Naive B cell (primary cell): ENCODE data around the gene CRIP1. TPM values are rescaled to one million over a fixed set of nuclear protein-coding genes. Genes with fewer than 3 reads are reported as not detected.
A peak's percentile ranks its signal among the peaks of the same experiment; 100 is the strongest.

Experiments
- ATAC-seq, 2 donors: fragments of 150-1000 bp; cut with Tn5 transposase; 2 replicates each; pipeline ENCODE4 v1.10.0; 2021; ENCODE audit warnings: low read depth in 2 of 2, mild to moderate bottlenecking in 2 of 2, moderate library complexity in 2 of 2
- DNase-seq: peaks from one replicate; pipeline ENCODE4 v3.0.0; 2022
- H3K27ac Mint-ChIP-seq, 6 donors: one replicate each; pipeline ENCODE4 v1.8.0; 2020 to 2022; ENCODE audit warnings: mild to moderate bottlenecking in 6 of 6, mixed read lengths in 6 of 6, moderate library complexity in 5 of 6, inconsistent platforms in 2 of 6
- H3K27me3 Mint-ChIP-seq, 3 donors: one replicate each; pipeline ENCODE4 v1.8.0; 2021 to 2022; ENCODE audit warnings: mixed read lengths in 3 of 3, mild to moderate bottlenecking in 1 of 3
- H3K36me3 Mint-ChIP-seq, 2 donors: one replicate each; pipeline ENCODE4 v1.8.0; 2020 to 2022; ENCODE audit warnings: mixed read lengths in 2 of 2, inconsistent platforms in 1 of 2, mild to moderate bottlenecking in 1 of 2
- H3K4me1 Mint-ChIP-seq, 3 donors: one replicate each; pipeline ENCODE4 v1.8.0; 2020 to 2022; ENCODE audit warnings: mixed read lengths in 3 of 3, inconsistent platforms in 1 of 3, mild to moderate bottlenecking in 1 of 3, moderate library complexity in 1 of 3
- H3K4me3 Mint-ChIP-seq, 8 donors: one replicate each; pipeline ENCODE4 v1.8.0; 2020 to 2022; ENCODE audit warnings: mild to moderate bottlenecking in 8 of 8, mixed read lengths in 8 of 8, moderate library complexity in 8 of 8, inconsistent platforms in 2 of 8
- H3K9me3 Mint-ChIP-seq, 7 donors: one replicate each; pipeline ENCODE4 v1.8.0; 2020 to 2022; ENCODE audit warnings: mixed read lengths in 7 of 7, mild to moderate bottlenecking in 5 of 7, inconsistent platforms in 2 of 7, moderate library complexity in 1 of 7
- polyA plus RNA-seq, 6 donors: library from polyadenylated mRNA; unstranded; fragments of 300-500 nt; fragmentation: Illumina TruSeq; gene quantifications; one replicate each; pipeline ENCODE4 v1.2.3, GENCODE V29; 2021; ENCODE audit warnings: low read depth in 6 of 6

CRIP1 gene
- polyA plus RNA-seq, 6 donors from 2014 or later, result 115 to 495 (median 235) TPM

GRCh38 chr14:105483300-105484068 is 3.2 kb upstream of the CRIP1 start:
- Mint-ChIP-seq H3K4me3 (no peak overlapping the region), H3K27me3 (no peaks in the 10 kb centered on the region), H3K9me3 (no peaks in the 10 kb centered on the region), H3K27ac (peak overlapping the region in 5 of 6 donors; percentile 64 to 100 (median 96)), H3K4me1 (peaks cover 44 to 67% (median 44%) of the 10 kb centered on the region in 3 donors), H3K36me3 (no peaks in the 10 kb centered on the region)
- DNase-seq, result no peak
- ATAC-seq, result no peak

- Mint-ChIP-seq H3K27ac (peak overlapping the region; percentile 72 to 96 (median 91)), H3K4me1 (peaks cover 45 to 70% (median 47%) of the 10 kb centered on the region in 3 donors), H3K9me3 (no peaks in the 10 kb centered on the region), H3K4me3 (peak overlapping the region in 6 of 8 donors; percentile 9 to 64 (median 34)), H3K27me3 (no peaks in the 10 kb centered on the region), H3K36me3 (no peaks in the 10 kb centered on the region)
- ATAC-seq (no peak), DNase-seq (no peak)
These were observed 2.4 kb upstream of the CRIP1 start for GRCh38 chr14:105484069-105484996.

DNA sequence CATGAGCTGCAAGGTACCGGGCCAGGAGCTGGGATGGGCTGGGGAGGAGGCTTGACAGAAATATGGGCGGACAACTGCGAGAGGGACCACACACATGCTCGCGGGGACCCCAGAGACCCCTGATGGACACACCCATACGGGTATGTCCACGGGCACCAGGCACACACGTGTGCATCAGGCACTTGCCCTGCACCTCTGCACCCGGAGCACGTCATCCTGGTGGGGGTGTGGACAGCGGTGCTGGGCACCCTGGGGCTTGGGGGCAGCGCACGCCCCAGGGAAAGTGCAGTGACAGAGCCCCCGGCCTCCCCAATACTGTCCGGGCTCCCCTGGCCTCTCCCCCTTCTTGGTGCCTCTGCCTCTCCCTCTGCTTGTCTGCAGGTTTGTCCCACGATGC is 1.7 kb upstream of the CRIP1 start:
- ATAC-seq, result no peak
- H3K27ac Mint-ChIP-seq, result peak overlapping the region in 5 of 6 donors; percentile 88 to 96 (median 92)
- no peaks in the 10 kb centered on the region for H3K36me3 Mint-ChIP-seq
- peaks cover 45 to 70% (median 47%) of the 10 kb centered on the region in 3 donors for H3K4me1 Mint-ChIP-seq
- H3K4me3 Mint-ChIP-seq, result peak overlapping the region in 4 of 8 donors; percentile 36 to 78 (median 51)
- no peaks in the 10 kb centered on the region for H3K9me3 Mint-ChIP-seq
- DNase-seq, result no peak
- no peaks in the 10 kb centered on the region for H3K27me3 Mint-ChIP-seq

DNA sequence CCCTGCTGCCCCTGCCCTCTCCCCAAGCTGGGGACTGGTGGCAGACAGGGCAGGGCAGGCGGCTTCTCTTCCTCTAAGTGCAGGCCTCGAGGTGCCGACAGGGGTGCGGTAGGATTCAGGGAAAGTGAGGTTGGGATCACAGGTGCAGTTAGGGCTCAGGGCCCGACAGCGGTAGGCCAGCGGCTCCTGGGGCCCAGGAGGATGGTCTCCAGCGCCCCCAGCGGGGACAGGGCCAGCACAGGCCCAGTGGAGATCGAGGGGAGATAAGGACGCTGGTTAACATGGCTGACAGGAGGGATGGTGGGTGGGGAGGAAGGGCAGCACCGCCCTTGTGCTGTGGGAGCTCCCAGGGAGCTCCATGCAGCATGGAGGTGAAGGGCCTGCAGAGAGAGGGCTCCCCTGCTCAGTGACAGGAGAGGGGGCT is 935 bp upstream of the CRIP1 start:
- Mint-ChIP-seq H3K4me1 (peaks cover 38 to 62% (median 39%) of the 10 kb centered on the region in 3 donors), H3K27me3 (no peaks in the 10 kb centered on the region)

DNA sequence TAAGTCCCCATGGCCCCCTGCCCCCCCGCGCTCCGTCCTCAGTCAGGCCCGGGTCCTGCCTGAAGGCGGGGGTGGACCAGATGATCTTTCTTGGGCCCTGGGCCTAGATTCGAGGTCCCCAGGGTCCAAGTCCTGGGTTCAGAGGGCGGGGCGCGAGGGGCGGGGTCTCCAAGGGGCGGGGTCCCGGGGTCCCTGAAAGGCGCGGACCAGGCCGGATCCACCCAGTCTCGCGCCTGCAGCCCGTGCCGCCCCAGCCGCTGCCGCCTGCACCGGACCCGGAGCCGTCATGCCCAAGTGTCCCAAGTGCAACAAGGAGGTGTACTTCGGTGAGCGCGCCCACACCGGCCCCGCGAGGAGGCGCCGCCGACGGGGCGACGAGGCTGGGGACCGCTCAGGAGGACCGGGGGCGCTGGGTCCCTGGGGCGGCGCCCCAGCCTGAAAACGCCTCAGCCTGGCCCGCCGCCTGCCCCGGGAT is 325 bp downstream of the CRIP1 start:
- Mint-ChIP-seq H3K36me3 (no peaks in the 10 kb centered on the region), H3K4me3 (peak overlapping the region; percentile 56 to 92 (median 82)), H3K4me1 (peaks cover 32 to 55% (median 35%) of the 10 kb centered on the region in 3 donors), H3K27ac (peak overlapping the region in 5 of 6 donors; percentile 89 to 96 (median 92)), H3K27me3 (no peaks in the 10 kb centered on the region), H3K9me3 (no peaks in the 10 kb centered on the region)
- no peak for ATAC-seq
- peak; percentile 58 for DNase-seq

More for the DNA sequence above, 935 bp upstream of the CRIP1 start:
- Mint-ChIP-seq H3K9me3 (no peaks in the 10 kb centered on the region), H3K4me3 (peak overlapping the region in 6 of 8 donors; percentile 58 to 84 (median 78)), H3K27ac (peak overlapping the region; percentile 87 to 96 (median 92)), H3K36me3 (no peaks in the 10 kb centered on the region)
- no peak for ATAC-seq
- DNase-seq, result peak; percentile 51

DNA sequence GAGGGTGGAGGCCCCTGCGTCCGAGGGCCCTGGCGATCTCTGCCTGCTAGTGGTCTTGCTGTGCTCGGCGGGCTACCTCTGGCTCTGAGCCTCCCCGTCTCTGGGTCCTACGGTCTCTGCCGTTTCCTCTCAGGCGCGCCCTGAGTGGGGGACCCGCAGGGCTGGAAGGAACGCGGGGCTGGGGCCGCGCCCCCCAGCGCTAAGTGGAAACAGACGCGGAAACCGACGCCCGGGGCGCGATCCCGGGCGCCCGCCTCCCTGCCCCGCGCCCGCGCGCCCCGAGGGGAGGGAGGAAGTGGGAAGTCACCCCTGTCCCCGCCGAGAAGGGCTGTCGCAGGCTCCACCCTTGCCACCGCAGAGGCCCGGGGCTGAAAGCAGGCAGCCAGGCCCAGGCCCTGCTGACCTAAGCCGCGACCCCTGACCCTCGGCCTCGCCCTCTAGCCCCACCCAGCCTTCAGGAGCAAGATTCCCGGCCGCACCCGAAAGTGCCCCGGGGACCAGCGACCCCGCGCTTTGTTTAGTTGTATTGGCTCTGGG is 831 bp downstream of the CRIP1 start:
- peak overlapping the region; percentile 27 to 96 (median 94) for H3K27ac Mint-ChIP-seq

GRCh38 chr14:105487986-105488777 is 1.5 kb downstream of the CRIP1 start:
- DNase-seq (no peak), ATAC-seq (no peak)
- H3K36me3 Mint-ChIP-seq, result no peaks in the 10 kb centered on the region
- peak overlapping the region; percentile 78 to 92 (median 84) for H3K4me3 Mint-ChIP-seq
- peaks cover 27 to 49% (median 30%) of the 10 kb centered on the region in 3 donors for H3K4me1 Mint-ChIP-seq
- no peaks in the 10 kb centered on the region for H3K9me3 Mint-ChIP-seq
- H3K27ac Mint-ChIP-seq, result peak overlapping the region in 5 of 6 donors; percentile 49 to 96 (median 95)
- H3K27me3 Mint-ChIP-seq, result no peaks in the 10 kb centered on the region

More for the DNA sequence above, 831 bp downstream of the CRIP1 start:
- Mint-ChIP-seq H3K9me3 (no peaks in the 10 kb centered on the region), H3K27me3 (no peaks in the 10 kb centered on the region), H3K36me3 (no peaks in the 10 kb centered on the region), H3K4me1 (peaks cover 27 to 51% (median 30%) of the 10 kb centered on the region in 3 donors), H3K4me3 (peak overlapping the region; percentile 78 to 92 (median 84))
- ATAC-seq (peak; percentile 3 to 5), DNase-seq (peak; percentile 84)

DNA sequence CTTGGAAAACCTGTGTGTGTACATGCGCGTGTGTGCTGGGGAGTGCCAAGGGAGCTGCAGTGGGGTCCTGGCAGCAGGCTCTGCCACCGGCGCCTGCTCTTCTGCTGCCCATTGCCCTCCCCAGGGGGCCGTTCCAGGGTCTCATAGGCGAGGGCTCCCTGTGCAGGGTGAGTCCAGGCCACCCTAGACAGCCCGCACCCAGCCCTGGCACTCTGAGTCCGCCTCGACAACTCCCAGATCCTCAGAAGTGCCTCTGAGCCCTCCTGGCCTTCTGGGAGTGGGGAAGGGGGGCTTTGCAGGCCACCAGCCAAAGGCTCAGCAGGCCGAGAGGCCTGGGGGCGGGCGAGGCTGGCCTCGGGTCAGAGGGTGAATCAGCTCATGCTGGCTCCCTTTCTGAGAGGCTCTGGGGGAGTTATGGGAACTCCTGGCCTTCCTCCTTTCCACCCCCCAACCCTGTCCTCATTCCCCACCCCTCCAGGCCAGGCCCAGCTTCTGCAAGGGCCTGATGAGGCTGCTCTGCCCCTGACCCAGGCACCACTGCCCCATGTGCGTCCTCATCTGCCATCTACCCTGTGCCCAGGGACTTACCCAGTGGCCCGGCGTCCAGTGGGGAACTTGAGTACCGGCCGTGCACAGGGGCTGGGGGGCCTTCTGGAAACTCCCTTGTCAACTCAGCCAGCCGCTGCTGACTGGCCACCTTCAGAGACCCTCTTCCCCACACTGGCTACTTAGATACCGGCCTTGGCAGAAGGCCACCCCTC is 2.3 kb downstream of the CRIP1 start:
- Mint-ChIP-seq H3K36me3 (no peaks in the 10 kb centered on the region), H3K27ac (peak overlapping the region; percentile 96 to 99 (median 98)), H3K27me3 (no peaks in the 10 kb centered on the region), H3K4me1 (peaks cover 27 to 48% (median 30%) of the 10 kb centered on the region in 3 donors), H3K4me3 (peak overlapping the region; percentile 78 to 93 (median 86)), H3K9me3 (no peaks in the 10 kb centered on the region)
- no peak for ATAC-seq
- no peak for DNase-seq

DNA sequence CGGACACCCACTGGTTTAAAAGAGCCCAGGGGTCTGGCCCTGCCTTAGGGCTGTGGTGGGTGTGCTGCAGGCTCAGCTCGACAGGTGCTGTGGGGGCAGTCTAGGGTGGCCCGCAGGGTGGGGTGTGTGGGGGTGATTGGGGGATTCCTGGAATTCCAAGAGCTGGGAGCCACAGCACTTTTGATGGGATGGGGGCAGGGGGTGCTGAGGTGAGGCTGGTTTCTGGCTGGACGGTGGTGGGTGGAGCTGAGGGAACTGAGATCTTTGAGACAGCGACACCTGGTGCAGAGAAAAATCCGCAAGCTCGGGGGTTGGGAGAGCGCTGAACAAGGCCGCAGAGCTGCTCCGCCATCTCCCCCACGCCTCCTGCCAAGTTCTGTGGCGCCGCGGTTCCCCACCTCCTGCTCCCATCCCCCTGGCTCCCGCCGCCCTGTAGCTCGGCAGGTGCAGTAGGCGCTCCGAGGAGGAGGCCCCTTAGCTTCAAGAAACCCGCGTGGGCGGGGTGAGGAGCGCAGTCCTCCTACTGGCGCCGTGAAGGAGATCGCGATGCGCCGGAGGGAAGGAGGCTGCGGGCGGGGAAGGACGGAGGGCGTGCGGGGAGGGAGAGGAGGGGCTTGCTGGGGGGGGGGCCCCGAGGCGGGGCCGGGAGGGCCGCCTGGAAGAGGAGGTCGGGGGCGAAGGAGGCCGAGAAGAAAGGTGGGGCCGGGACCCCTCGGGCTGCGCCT is 3.0 kb downstream of the CRIP1 start:
- Mint-ChIP-seq H3K27me3 (no peaks in the 10 kb centered on the region), H3K27ac (peak overlapping the region; percentile 96 to 99 (median 98)), H3K36me3 (no peaks in the 10 kb centered on the region), H3K9me3 (no peaks in the 10 kb centered on the region), H3K4me3 (peak overlapping the region; percentile 78 to 93 (median 86)), H3K4me1 (peaks cover 21 to 40% (median 23%) of the 10 kb centered on the region in 3 donors)
- ATAC-seq (peak; percentile 10 to 14), DNase-seq (peak; percentile 84)

- DNase-seq (no peak), ATAC-seq (peak; percentile 0)
- Mint-ChIP-seq H3K27me3 (no peaks in the 10 kb centered on the region), H3K4me3 (peak overlapping the region in 5 of 8 donors; percentile 78 to 93 (median 86)), H3K36me3 (no peaks in the 10 kb centered on the region), H3K27ac (peak overlapping the region in 1 of 6 donors; percentile 96), H3K9me3 (no peaks in the 10 kb centered on the region), H3K4me1 (peaks cover 20 to 39% (median 23%) of the 10 kb centered on the region in 3 donors)
These were observed 3.5 kb downstream of the CRIP1 start for GRCh38 chr14:105490267-105490571.

GRCh38 chr14:105490572-105491365 is 4.1 kb downstream of the CRIP1 start, which contains the start of gene TEDC1:
TEDC1 (plus strand) TSS chr14:105491246; CDS start chr14:105491376, 130 bp downstream.
- DNase-seq (peak; percentile 100), ATAC-seq (peak; percentile 64 to 66)
- H3K27me3 Mint-ChIP-seq, result no peaks in the 10 kb centered on the region
- no peaks in the 10 kb centered on the region for H3K36me3 Mint-ChIP-seq
- peak within 1 kb of the TSS; percentile 96 to 99 (median 98) for H3K27ac Mint-ChIP-seq
- H3K9me3 Mint-ChIP-seq, result no peaks in the 10 kb centered on the region
- peak within 1 kb of the TSS; percentile 78 to 95 (median 92) for H3K4me3 Mint-ChIP-seq
- peaks cover 18 to 34% (median 20%) of the 10 kb centered on the region in 3 donors for H3K4me1 Mint-ChIP-seq
